HCT116 (cell line): ENCODE data around the gene CLEC4G.

Source experiments
- ATF3 ChIP-seq: IDR thresholded peaks from 2 replicates; pipeline ENCODE4 v1.6.1; 2012
- EZH2 ChIP-seq: fragments of 200-600 bp; sonication (generic); IDR thresholded peaks from 2 replicates; pipeline ENCODE4 v1.6.1; 2017; ENCODE audit warnings: antibody characterized with exemption, mixed run types
- POLR2A ChIP-seq: IDR thresholded peaks from 2 replicates; pipeline ENCODE4 v1.7.0; 2011; ENCODE audit warnings: borderline replicate concordance; ENCODE audit not compliant: insufficient read depth, insufficient read length; ENCODE audit errors: extremely low read depth
- RAD21 ChIP-seq: IDR thresholded peaks from 2 replicates; pipeline ENCODE4 v1.6.1; 2012; ENCODE audit warnings: low read depth, mild to moderate bottlenecking
- SP1 ChIP-seq: IDR thresholded peaks from 2 replicates; pipeline ENCODE4 v1.6.1; 2012; ENCODE audit warnings: low read depth
- TCF7L2 ChIP-seq: IDR thresholded peaks from 2 replicates; pipeline ENCODE4 v1.7.0; 2011; ENCODE audit warnings: borderline replicate concordance, inconsistent platforms; ENCODE audit not compliant: insufficient read depth, insufficient read length; ENCODE audit errors: extremely low read depth
- YY1 ChIP-seq: IDR thresholded peaks from 2 replicates; pipeline ENCODE4 v1.6.1; 2011; ENCODE audit warnings: low read length, low read depth, moderate library complexity, mild to moderate bottlenecking; ENCODE audit not compliant: insufficient replicate concordance; ENCODE audit errors: extremely low read depth
- TF ChIP-seq, protein P1 (sequence below), 3 experiments: fragments of 200-600 bp in 1 of 3; sonication (generic) in 1 of 3; IDR thresholded peaks in 2 of 3; conservative IDR thresholded peaks in 1 of 3; 2 replicates each; pipeline ENCODE4 v1.5.1; 2012 to 2017; ENCODE audit warnings: low read depth in 2 of 3, low read length in 2 of 3, antibody characterized with exemption in 1 of 3, borderline replicate concordance in 1 of 3, control low read depth in 1 of 3, mild to moderate bottlenecking in 1 of 3, mixed read lengths in 1 of 3, mixed run types in 1 of 3, moderate library complexity in 1 of 3; ENCODE audit not compliant: insufficient read depth in 1 of 3
- TF ChIP-seq, protein P2 (sequence below): IDR thresholded peaks from 2 replicates; pipeline ENCODE4 v1.6.1; 2011; ENCODE audit warnings: mild to moderate bottlenecking, low read length, moderate library complexity; ENCODE audit not compliant: insufficient replicate concordance; ENCODE audit errors: extremely low read depth

- no peak for TF ChIP-seq POLR2A
- TF ChIP-seq, protein P1, sequence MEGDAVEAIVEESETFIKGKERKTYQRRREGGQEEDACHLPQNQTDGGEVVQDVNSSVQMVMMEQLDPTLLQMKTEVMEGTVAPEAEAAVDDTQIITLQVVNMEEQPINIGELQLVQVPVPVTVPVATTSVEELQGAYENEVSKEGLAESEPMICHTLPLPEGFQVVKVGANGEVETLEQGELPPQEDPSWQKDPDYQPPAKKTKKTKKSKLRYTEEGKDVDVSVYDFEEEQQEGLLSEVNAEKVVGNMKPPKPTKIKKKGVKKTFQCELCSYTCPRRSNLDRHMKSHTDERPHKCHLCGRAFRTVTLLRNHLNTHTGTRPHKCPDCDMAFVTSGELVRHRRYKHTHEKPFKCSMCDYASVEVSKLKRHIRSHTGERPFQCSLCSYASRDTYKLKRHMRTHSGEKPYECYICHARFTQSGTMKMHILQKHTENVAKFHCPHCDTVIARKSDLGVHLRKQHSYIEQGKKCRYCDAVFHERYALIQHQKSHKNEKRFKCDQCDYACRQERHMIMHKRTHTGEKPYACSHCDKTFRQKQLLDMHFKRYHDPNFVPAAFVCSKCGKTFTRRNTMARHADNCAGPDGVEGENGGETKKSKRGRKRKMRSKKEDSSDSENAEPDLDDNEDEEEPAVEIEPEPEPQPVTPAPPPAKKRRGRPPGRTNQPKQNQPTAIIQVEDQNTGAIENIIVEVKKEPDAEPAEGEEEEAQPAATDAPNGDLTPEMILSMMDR (IDR thresholded peaks at IDR 0.05 in 2 of 3, conservative IDR thresholded peaks at IDR 0.05 in 1 of 3; ENCODE audit: borderline replicate concordance in 1 of 3, insufficient read depth in 1 of 3, low read depth in 2 of 3, low read length in 2 of 3), result no peak
- TF ChIP-seq RAD21, result no peak
- no peak for TF ChIP-seq YY1
- no peak for TF ChIP-seq TCF7L2
- no peak for TF ChIP-seq EZH2
- TF ChIP-seq SP1, result no peak
- TF ChIP-seq ATF3, result no peak
- TF ChIP-seq, protein P2, sequence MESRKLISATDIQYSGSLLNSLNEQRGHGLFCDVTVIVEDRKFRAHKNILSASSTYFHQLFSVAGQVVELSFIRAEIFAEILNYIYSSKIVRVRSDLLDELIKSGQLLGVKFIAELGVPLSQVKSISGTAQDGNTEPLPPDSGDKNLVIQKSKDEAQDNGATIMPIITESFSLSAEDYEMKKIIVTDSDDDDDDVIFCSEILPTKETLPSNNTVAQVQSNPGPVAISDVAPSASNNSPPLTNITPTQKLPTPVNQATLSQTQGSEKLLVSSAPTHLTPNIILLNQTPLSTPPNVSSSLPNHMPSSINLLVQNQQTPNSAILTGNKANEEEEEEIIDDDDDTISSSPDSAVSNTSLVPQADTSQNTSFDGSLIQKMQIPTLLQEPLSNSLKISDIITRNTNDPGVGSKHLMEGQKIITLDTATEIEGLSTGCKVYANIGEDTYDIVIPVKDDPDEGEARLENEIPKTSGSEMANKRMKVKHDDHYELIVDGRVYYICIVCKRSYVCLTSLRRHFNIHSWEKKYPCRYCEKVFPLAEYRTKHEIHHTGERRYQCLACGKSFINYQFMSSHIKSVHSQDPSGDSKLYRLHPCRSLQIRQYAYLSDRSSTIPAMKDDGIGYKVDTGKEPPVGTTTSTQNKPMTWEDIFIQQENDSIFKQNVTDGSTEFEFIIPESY, result no peak
Measured at GRCh38 chr19:7687177-7687576, 44.7 kb downstream of the CLEC4G start.
